HG03175 (cell line): ENCODE results near the gene TRIM2.

ENCODE experiments used
- ATAC-seq: cut with Tn5 transposase; IDR thresholded peaks from one replicate; pipeline ENCODE4 v1.9.1; 2021; ENCODE audit warnings: mild to moderate bottlenecking, moderate library complexity; ENCODE audit not compliant: unreplicated experiment

TRIM2 gene

DNA sequence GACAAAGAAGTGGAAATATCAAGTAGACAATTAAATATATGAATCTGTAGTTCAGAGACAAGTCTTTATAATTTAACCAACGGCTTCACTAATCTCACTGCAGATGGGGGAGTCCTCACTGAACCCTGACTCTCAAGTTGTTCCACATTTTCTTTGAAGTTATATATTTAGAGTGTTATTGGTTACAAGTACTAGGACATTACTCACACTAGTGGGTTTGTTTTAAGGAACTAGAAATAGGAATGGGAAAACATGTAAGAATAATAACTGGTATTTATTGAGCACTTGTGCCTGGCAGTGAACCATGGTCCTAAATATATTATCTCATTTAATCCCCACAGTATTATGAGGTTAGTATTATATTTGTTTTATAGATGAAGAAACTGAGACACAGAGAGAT is 162.2 kb downstream of the TRIM2 start:
- ATAC-seq: no peak

DNA sequence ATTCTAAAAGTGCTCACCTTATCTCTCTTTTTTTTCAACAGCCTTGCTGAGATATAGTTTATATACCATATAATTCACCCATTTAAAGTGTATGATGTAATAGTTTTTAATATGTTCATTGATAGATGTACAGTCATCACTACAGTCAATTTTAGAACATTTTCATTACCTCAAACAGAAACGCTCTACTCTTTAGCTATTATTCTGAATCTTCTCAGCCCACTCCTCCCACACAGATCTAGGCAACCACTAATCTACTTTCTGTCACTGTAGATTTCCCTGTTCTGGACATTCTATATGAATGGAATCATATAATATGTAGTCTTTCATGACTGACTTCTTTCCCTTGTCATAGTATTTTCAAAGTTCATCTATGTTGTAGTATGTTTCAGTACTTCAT is 162.8 kb downstream of the TRIM2 start:
- ATAC-seq: no peak

DNA sequence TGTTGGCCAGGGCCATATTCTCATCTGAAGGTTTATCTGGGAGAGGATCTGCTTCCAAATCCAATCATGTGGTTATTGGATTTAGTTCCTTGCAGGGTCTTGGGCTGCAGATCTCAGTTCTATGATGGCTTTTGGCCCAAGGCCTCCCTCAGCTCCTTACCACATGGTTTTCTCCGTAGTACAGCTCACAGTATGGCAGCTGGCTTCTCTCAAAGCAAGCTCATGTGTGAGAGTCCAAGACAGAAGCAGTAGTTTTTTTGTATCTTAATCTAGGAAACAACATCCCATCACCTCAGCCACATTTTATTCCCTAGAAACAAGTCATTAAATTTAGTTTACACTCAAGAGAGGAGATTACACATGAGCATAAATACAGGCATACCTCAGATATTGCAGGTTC is 164.8 kb downstream of the TRIM2 start:
- ATAC-seq: no peak

GRCh38 chr4:153371701-153372234 is 167.5 kb downstream of the TRIM2 start:
- ATAC-seq: no peak

DNA sequence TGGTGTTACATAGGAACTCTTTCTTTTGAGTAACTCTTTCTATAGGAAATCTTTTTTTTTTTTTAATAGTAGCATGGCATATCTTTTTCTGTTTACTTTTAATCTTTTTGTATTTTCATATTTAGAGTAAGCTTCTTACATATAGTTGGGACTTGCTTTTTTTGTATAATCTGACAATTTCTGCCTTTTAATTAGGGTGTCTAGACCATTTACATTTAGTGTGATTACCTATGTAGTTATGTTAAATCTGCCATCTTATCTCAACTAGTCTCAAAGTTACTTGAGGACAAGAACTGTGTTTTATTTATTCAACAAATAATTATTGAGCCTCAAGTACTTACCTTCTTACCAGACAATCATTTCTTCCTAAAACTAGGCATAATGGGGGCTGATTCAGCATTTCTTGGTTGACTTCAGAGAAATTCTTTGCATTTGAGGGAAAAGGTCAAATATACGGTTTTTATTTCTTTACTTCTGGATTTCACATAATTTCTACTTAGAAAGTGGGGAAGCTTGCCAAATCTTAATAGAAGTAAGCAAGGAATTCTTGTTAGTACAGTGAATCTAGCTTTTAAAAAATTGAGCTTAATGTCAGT is 168.8 kb downstream of the TRIM2 start:
- ATAC-seq: no peak

- ATAC-seq: no peak
Measured at GRCh38 chr4:153374442-153374841, 170.2 kb downstream of the TRIM2 start.

DNA sequence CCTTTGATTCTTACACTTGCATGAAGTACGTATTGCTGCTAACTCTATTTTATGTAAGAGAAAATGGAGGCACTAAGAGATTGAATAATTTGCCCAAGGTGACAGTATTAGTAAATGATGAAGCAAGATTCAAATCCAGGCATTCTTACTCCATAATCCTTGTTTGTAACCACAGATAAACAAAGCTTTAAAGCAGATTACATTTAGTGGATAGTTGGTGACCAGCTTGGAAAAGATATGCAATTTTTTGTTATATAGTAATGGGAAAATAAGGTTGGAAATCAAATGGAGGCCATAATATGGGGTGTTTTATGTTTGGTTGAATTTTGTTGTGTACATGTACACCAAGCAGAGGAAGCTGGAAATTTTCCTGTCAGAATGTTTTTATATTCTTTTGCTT is 171.1 kb downstream of the TRIM2 start:
- no peak for ATAC-seq

DNA sequence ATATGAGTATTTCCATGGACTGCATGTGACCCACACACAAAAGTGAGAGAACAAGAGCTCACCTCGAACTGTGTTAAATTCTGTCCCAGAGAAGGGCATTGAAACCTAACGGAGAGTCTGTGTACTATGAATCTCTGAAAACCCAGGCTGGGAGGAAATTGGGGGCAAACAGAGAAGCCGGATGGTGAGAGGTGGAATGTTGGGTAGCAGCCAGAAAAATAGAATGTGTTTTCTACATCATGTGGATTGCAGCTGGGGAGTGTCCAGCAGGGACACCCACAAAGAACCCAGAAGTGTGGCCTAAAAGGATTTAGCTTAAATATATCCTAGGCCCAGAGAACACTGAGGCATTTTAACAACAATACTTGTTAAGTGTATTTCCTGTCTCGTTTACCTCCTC is 178.9 kb downstream of the TRIM2 start:
- no peak for ATAC-seq

- no peak for ATAC-seq
Measured at GRCh38 chr4:153384160-153384559, 179.9 kb downstream of the TRIM2 start.

DNA sequence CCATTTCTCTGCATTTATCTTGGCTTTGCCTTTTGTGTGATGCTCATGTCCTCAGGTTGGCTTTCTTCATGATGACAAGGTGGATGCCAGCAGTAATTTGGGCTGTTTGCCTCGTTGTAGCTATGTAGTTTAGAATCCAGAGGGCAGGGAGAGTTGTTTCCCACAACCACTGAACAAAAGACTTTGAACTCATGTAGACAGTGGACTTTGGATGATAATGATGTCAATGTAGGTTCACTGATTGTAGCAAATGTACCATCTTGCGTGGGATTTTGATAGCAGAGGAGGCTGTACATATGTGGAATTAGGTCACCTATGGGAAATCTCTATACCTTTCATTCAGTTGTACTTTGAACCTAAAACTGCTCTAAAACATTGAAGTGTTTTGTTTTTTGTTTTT is 181.5 kb downstream of the TRIM2 start:
- ATAC-seq: no peak

GRCh38 chr4:153387981-153388380 is 183.7 kb downstream of the TRIM2 start:
- ATAC-seq: no peak
